HepG2 (cell line): ENCODE measurements around the gene CCT3. TPM values are rescaled to one million over a fixed set of nuclear protein-coding genes. Genes with fewer than 3 reads are reported as not detected.

Source experiments
- ATF5 ChIP-seq: sonication (generic); formaldehyde crosslinking; IDR thresholded peaks from 2 replicates; pipeline ENCODE4 v1.4.0; 2020; ENCODE audit warnings: mild to moderate bottlenecking, low read depth, missing genetic modification reagents
- GFI1 ChIP-seq: sonication (generic); formaldehyde crosslinking; IDR thresholded peaks from 2 replicates; pipeline ENCODE4 v1.5.0; 2020; ENCODE audit warnings: missing genetic modification reagents, mild to moderate bottlenecking, borderline replicate concordance
- HNRNPLL ChIP-seq: fragments of 200-400 bp; formaldehyde crosslinking; IDR thresholded peaks from 2 replicates; pipeline ENCODE4 v1.6.1; 2017; ENCODE audit warnings: mild to moderate bottlenecking, low read depth, low read length; ENCODE audit not compliant: poor library complexity, severe bottlenecking
- JUN ChIP-seq: sonication (generic); formaldehyde crosslinking; IDR thresholded peaks from 2 replicates; pipeline ENCODE4 v1.4.0; 2020; ENCODE audit warnings: mild to moderate bottlenecking, missing genetic modification reagents
- LRRFIP1 ChIP-seq: sonication (generic); formaldehyde crosslinking; conservative IDR thresholded peaks from 2 replicates; pipeline ENCODE4 v1.4.0; 2020; ENCODE audit warnings: missing genetic modification reagents
- NPAS2 ChIP-seq: sonication (generic); formaldehyde crosslinking; IDR thresholded peaks from 2 replicates; pipeline ENCODE4 v1.8.0; 2022; ENCODE audit warnings: mild to moderate bottlenecking, missing genetic modification reagents, borderline replicate concordance
- POLR2AphosphoS2 ChIP-seq: IDR thresholded peaks from 2 replicates; pipeline ENCODE4 v1.6.1; 2011; ENCODE audit warnings: low read depth, low read length, improper control_type of control experiment
- PTBP1 ChIP-seq: fragments of 200-400 bp; formaldehyde crosslinking; IDR thresholded peaks from 2 replicates; pipeline ENCODE4 v1.6.1; 2018; ENCODE audit warnings: low read length, low read depth; ENCODE audit not compliant: poor library complexity, severe bottlenecking
- REL ChIP-seq: sonication (generic); formaldehyde crosslinking; conservative IDR thresholded peaks from 2 replicates; pipeline ENCODE4 v1.8.0; 2022; ENCODE audit warnings: mild to moderate bottlenecking, missing genetic modification reagents, moderate library complexity
- SOX13 ChIP-seq, 3 experiments: fragments of 450-650 bp in 1 of 3; sonication (generic) in 1 of 3; formaldehyde crosslinking in 1 of 3; IDR thresholded peaks in 2 of 3; conservative IDR thresholded peaks in 1 of 3; 2 replicates each; pipeline versions ENCODE4 v1.5.0 to v1.6.1; 2016 to 2020; ENCODE audit warnings: antibody characterized with exemption in 1 of 3, mild to moderate bottlenecking in 1 of 3, missing compliant biosample characterization in 1 of 3, missing genetic modification reagents in 1 of 3, moderate library complexity in 1 of 3
- ZBTB2 ChIP-seq: sonication (generic); formaldehyde crosslinking; IDR thresholded peaks from 2 replicates; pipeline ENCODE4 v1.8.0; 2022; ENCODE audit warnings: low read depth, missing genetic modification reagents
- ZKSCAN5 ChIP-seq: sonication (generic); formaldehyde crosslinking; IDR thresholded peaks from 2 replicates; pipeline ENCODE4 v1.5.1; 2020; ENCODE audit warnings: mild to moderate bottlenecking, missing genetic modification reagents
- ZNF768 ChIP-seq: sonication (generic); formaldehyde crosslinking; IDR thresholded peaks from 2 replicates; pipeline ENCODE4 v1.4.0; 2020; ENCODE audit warnings: missing genetic modification reagents
- polyA plus RNA-seq, 8 experiments: library from polyadenylated mRNA; depleted of rRNA in 3 of 8; stranded (reverse) in 7 of 8; unstranded in 1 of 8; fragments of >200 nt; fragmentation: Illumina TruSeq in 4 of 8; extraction: Trizol in 4 of 8; gene quantifications; 2 replicates each; pipeline versions ENCODE4 v1.2.1 to v1.2.3, GENCODE V29; 2011 to 2016; ENCODE audit warnings: low read depth in 4 of 8, missing spikeins in 1 of 8, mixed read lengths in 1 of 8; ENCODE audit not compliant: insufficient read depth in 1 of 8
- total RNA-seq, 5 experiments: library from RNA; depleted of rRNA; stranded (reverse); fragments of >200 nt; fragmentation: Illumina TruSeq; extraction: Trizol; gene quantifications; 2 replicates each; pipeline ENCODE4 v1.2.3, GENCODE V29; 2016; ENCODE audit warnings: low read depth in 1 of 5
- TF ChIP-seq, protein P1 (sequence below): sonication (generic); formaldehyde crosslinking; IDR thresholded peaks from 2 replicates; pipeline ENCODE4 v1.4.0; 2020; ENCODE audit warnings: missing genetic modification reagents, mild to moderate bottlenecking, borderline replicate concordance
- TF ChIP-seq, protein P2 (sequence below): sonication (generic); formaldehyde crosslinking; IDR thresholded peaks from 2 replicates; pipeline ENCODE4 v1.4.0; 2020; ENCODE audit warnings: missing genetic modification reagents
- TF ChIP-seq, protein P3 (sequence below): sonication (generic); formaldehyde crosslinking; IDR thresholded peaks from 2 replicates; pipeline ENCODE4 v1.4.0; 2020; ENCODE audit warnings: missing genetic modification reagents

Gene CCT3
- total and polyA plus RNA-seq, 2 of the 13 experiments (the other 11 are each of a cell fraction or from before 2014, with no cell fraction given): 319 to 615 TPM

- TF ChIP-seq, protein P1, sequence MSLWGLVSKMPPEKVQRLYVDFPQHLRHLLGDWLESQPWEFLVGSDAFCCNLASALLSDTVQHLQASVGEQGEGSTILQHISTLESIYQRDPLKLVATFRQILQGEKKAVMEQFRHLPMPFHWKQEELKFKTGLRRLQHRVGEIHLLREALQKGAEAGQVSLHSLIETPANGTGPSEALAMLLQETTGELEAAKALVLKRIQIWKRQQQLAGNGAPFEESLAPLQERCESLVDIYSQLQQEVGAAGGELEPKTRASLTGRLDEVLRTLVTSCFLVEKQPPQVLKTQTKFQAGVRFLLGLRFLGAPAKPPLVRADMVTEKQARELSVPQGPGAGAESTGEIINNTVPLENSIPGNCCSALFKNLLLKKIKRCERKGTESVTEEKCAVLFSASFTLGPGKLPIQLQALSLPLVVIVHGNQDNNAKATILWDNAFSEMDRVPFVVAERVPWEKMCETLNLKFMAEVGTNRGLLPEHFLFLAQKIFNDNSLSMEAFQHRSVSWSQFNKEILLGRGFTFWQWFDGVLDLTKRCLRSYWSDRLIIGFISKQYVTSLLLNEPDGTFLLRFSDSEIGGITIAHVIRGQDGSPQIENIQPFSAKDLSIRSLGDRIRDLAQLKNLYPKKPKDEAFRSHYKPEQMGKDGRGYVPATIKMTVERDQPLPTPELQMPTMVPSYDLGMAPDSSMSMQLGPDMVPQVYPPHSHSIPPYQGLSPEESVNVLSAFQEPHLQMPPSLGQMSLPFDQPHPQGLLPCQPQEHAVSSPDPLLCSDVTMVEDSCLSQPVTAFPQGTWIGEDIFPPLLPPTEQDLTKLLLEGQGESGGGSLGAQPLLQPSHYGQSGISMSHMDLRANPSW (CRISPR knock-in tag): no peak
- TF ChIP-seq JUN (CRISPR knock-in tag) (no peak), POLR2AphosphoS2 (no peak), HNRNPLL (peak; percentile 54), ZKSCAN5 (CRISPR knock-in tag) (no peak), GFI1 (no peak), REL (CRISPR knock-in tag) (no peak), LRRFIP1 (CRISPR knock-in tag) (no peak), ATF5 (no peak), ZNF768 (CRISPR knock-in tag) (peak; percentile 67; the same call in 1 of the 2 replicates), PTBP1 (peak; percentile 56), NPAS2 (CRISPR knock-in tag) (no peak), ZBTB2 (no peak), SOX13 (IDR thresholded peaks at IDR 0.05) (no peak), SOX13 (CRISPR knock-in tag; conservative IDR thresholded peaks at IDR 0.05 in 1 of 2, IDR thresholded peaks at IDR 0.05 in 1 of 2) (no peak)
- TF ChIP-seq, protein P2, sequence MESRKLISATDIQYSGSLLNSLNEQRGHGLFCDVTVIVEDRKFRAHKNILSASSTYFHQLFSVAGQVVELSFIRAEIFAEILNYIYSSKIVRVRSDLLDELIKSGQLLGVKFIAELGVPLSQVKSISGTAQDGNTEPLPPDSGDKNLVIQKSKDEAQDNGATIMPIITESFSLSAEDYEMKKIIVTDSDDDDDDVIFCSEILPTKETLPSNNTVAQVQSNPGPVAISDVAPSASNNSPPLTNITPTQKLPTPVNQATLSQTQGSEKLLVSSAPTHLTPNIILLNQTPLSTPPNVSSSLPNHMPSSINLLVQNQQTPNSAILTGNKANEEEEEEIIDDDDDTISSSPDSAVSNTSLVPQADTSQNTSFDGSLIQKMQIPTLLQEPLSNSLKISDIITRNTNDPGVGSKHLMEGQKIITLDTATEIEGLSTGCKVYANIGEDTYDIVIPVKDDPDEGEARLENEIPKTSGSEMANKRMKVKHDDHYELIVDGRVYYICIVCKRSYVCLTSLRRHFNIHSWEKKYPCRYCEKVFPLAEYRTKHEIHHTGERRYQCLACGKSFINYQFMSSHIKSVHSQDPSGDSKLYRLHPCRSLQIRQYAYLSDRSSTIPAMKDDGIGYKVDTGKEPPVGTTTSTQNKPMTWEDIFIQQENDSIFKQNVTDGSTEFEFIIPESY (CRISPR knock-in tag): peak; percentile 62; the same call in 1 of the 2 replicates
- TF ChIP-seq, protein P3, sequence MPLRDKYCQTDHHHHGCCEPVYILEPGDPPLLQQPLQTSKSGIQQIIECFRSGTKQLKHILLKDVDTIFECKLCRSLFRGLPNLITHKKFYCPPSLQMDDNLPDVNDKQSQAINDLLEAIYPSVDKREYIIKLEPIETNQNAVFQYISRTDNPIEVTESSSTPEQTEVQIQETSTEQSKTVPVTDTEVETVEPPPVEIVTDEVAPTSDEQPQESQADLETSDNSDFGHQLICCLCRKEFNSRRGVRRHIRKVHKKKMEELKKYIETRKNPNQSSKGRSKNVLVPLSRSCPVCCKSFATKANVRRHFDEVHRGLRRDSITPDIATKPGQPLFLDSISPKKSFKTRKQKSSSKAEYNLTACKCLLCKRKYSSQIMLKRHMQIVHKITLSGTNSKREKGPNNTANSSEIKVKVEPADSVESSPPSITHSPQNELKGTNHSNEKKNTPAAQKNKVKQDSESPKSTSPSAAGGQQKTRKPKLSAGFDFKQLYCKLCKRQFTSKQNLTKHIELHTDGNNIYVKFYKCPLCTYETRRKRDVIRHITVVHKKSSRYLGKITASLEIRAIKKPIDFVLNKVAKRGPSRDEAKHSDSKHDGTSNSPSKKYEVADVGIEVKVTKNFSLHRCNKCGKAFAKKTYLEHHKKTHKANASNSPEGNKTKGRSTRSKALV (CRISPR knock-in tag): no peak
These were observed 18.9 kb upstream of the CCT3 start (continued) for GRCh38 chr1:156356875-156357534.
